HepG2 (cell line): ENCODE data around the gene FBXL12. TPM values are rescaled to one million over a fixed set of nuclear protein-coding genes. Genes with fewer than 3 reads are reported as not detected.
A peak's percentile ranks its signal among the peaks of the same experiment; 100 is the strongest.

Source experiments
- ARNT2 ChIP-seq: sonication (generic); formaldehyde crosslinking; IDR thresholded peaks from 2 replicates; pipeline ENCODE4 v1.8.0; 2022; ENCODE audit warnings: mild to moderate bottlenecking, low read depth, missing genetic modification reagents, moderate library complexity
- CBFB ChIP-seq: sonication (generic); formaldehyde crosslinking; IDR thresholded peaks from 2 replicates; pipeline ENCODE4 v1.4.0; 2020; ENCODE audit warnings: missing genetic modification reagents
- ELF1 ChIP-seq: sonication (generic); formaldehyde crosslinking; IDR thresholded peaks from 2 replicates; pipeline ENCODE4 v1.4.0; 2020; ENCODE audit warnings: missing genetic modification reagents
- HES4 ChIP-seq: sonication (generic); formaldehyde crosslinking; IDR thresholded peaks from 2 replicates; pipeline ENCODE4 v1.9.0; 2021; ENCODE audit warnings: mild to moderate bottlenecking, missing genetic modification reagents, borderline replicate concordance
- KDM5A ChIP-seq: fragments of 200-600 bp; sonication (generic); IDR thresholded peaks from 2 replicates; pipeline ENCODE4 v1.7.0; 2018; ENCODE audit warnings: antibody characterized with exemption, mild to moderate bottlenecking, low read length, borderline replicate concordance
- MYNN ChIP-seq: sonication (generic); formaldehyde crosslinking; IDR thresholded peaks from 2 replicates; pipeline ENCODE4 v1.4.0; 2020; ENCODE audit warnings: mild to moderate bottlenecking, low read depth, missing genetic modification reagents
- PHF20 ChIP-seq: sonication (generic); formaldehyde crosslinking; IDR thresholded peaks from 2 replicates; pipeline ENCODE4 v1.5.0; 2020; ENCODE audit warnings: mild to moderate bottlenecking, missing genetic modification reagents
- SCMH1 ChIP-seq: sonication (generic); formaldehyde crosslinking; IDR thresholded peaks from 2 replicates; pipeline ENCODE4 v1.9.0; 2021; ENCODE audit warnings: missing genetic modification reagents, mild to moderate bottlenecking, borderline replicate concordance
- SRSF9 ChIP-seq: fragments of 200-400 bp; formaldehyde crosslinking; IDR thresholded peaks from 2 replicates; pipeline ENCODE4 v1.6.1; 2018; ENCODE audit warnings: borderline replicate concordance, mild to moderate bottlenecking, low read depth, low read length; ENCODE audit not compliant: insufficient read depth, poor library complexity, severe bottlenecking
- ZC3H13 ChIP-seq: sonication (generic); formaldehyde crosslinking; IDR thresholded peaks from 2 replicates; pipeline ENCODE4 v1.8.1; 2023; ENCODE audit warnings: mild to moderate bottlenecking, missing genetic modification reagents, moderate library complexity
- ZNF530 ChIP-seq: sonication (generic); formaldehyde crosslinking; IDR thresholded peaks from 2 replicates; pipeline ENCODE4 v1.5.0; 2020; ENCODE audit warnings: low read depth, mild to moderate bottlenecking, missing genetic modification reagents
- ZNF543 ChIP-seq: sonication (generic); formaldehyde crosslinking; IDR thresholded peaks from 2 replicates; pipeline ENCODE4 v1.4.0; 2020; ENCODE audit warnings: mild to moderate bottlenecking, missing genetic modification reagents
- ZNF746 ChIP-seq: sonication (generic); formaldehyde crosslinking; IDR thresholded peaks from 2 replicates; pipeline ENCODE4 v1.8.0; 2022; ENCODE audit warnings: mild to moderate bottlenecking, missing genetic modification reagents
- ZNF766 ChIP-seq: sonication (generic); formaldehyde crosslinking; IDR thresholded peaks from 2 replicates; pipeline ENCODE4 v1.5.0; 2020; ENCODE audit warnings: missing genetic modification reagents, borderline replicate concordance
- ZSCAN20 ChIP-seq: sonication (generic); formaldehyde crosslinking; IDR thresholded peaks from 2 replicates; pipeline ENCODE4 v1.4.0; 2020; ENCODE audit warnings: missing genetic modification reagents, mild to moderate bottlenecking, borderline replicate concordance
- ZSCAN25 ChIP-seq: sonication (generic); formaldehyde crosslinking; IDR thresholded peaks from 2 replicates; pipeline ENCODE4 v1.8.0; 2022; ENCODE audit warnings: mild to moderate bottlenecking, missing genetic modification reagents
- polyA plus RNA-seq, 8 experiments: library from polyadenylated mRNA; depleted of rRNA in 3 of 8; stranded (reverse) in 7 of 8; unstranded in 1 of 8; fragments of >200 nt; fragmentation: Illumina TruSeq in 4 of 8; extraction: Trizol in 4 of 8; gene quantifications; 2 replicates each; pipeline versions ENCODE4 v1.2.1 to v1.2.3, GENCODE V29; 2011 to 2016; ENCODE audit warnings: low read depth in 4 of 8, missing spikeins in 1 of 8, mixed read lengths in 1 of 8; ENCODE audit not compliant: insufficient read depth in 1 of 8
- total RNA-seq, 5 experiments: library from RNA; depleted of rRNA; stranded (reverse); fragments of >200 nt; fragmentation: Illumina TruSeq; extraction: Trizol; gene quantifications; 2 replicates each; pipeline ENCODE4 v1.2.3, GENCODE V29; 2016; ENCODE audit warnings: low read depth in 1 of 5
- TF ChIP-seq, protein P1 (sequence below): sonication (generic); formaldehyde crosslinking; IDR thresholded peaks from 2 replicates; pipeline ENCODE4 v1.5.1; 2020; ENCODE audit warnings: mild to moderate bottlenecking, missing genetic modification reagents, borderline replicate concordance
- TF ChIP-seq, protein P2 (sequence below): fragments of 450-650 bp; IDR thresholded peaks from 2 replicates; pipeline ENCODE4 v1.6.1; 2016
- TF ChIP-seq, protein P3 (sequence below): sonication (generic); formaldehyde crosslinking; conservative IDR thresholded peaks from 2 replicates; pipeline ENCODE4 v1.8.0; 2022; ENCODE audit warnings: missing genetic modification reagents

The FBXL12 gene
- total and polyA plus RNA-seq, 2 of the 13 experiments (the other 11 are each of a cell fraction or from before 2014, with no cell fraction given) = 20.4 to 23.1 TPM

DNA sequence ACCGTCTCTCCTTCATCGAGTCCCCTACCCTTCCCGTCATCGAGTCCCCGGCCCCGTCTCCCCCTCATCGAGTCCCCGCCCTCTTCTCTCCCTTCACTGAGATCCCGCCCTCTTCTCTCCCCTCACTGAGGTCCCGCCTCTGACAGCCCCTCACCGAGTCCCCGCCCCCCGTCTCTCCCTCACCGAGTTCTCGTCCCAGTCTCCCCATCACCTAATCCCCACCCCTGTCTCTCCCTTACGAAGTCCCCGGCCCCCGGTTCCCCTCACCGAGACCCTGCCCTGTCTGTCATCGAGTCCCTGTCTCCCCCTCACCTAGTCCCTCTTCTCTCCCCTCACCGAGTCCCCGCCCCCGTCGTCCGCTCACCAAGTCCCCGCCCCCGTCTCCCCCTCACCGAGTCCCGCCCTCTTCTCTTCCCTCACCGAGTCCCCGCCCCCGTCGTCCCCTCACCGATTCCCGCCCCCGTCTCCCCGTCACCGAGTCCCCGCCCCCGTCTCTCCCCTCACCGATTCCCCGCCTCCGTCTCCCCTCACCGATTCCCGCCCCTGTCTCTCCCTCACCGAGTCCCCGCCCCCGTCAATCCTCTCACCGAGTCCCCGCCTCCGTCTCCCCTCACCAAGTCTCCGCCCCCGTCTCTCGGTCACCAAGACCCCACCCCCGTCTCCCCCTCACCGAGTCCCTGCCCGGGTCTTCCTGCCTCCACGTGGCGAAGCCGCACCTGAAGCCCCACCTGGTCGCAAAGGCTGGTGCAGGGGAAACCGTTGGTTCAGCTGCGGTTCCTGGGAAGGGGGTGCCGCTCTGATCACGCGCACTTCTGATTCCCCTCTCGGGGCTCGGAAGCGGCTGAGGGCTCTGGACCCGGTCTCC lies 26.4 kb downstream of the FBXL12 start (continued):
- TF ChIP-seq, protein P1, sequence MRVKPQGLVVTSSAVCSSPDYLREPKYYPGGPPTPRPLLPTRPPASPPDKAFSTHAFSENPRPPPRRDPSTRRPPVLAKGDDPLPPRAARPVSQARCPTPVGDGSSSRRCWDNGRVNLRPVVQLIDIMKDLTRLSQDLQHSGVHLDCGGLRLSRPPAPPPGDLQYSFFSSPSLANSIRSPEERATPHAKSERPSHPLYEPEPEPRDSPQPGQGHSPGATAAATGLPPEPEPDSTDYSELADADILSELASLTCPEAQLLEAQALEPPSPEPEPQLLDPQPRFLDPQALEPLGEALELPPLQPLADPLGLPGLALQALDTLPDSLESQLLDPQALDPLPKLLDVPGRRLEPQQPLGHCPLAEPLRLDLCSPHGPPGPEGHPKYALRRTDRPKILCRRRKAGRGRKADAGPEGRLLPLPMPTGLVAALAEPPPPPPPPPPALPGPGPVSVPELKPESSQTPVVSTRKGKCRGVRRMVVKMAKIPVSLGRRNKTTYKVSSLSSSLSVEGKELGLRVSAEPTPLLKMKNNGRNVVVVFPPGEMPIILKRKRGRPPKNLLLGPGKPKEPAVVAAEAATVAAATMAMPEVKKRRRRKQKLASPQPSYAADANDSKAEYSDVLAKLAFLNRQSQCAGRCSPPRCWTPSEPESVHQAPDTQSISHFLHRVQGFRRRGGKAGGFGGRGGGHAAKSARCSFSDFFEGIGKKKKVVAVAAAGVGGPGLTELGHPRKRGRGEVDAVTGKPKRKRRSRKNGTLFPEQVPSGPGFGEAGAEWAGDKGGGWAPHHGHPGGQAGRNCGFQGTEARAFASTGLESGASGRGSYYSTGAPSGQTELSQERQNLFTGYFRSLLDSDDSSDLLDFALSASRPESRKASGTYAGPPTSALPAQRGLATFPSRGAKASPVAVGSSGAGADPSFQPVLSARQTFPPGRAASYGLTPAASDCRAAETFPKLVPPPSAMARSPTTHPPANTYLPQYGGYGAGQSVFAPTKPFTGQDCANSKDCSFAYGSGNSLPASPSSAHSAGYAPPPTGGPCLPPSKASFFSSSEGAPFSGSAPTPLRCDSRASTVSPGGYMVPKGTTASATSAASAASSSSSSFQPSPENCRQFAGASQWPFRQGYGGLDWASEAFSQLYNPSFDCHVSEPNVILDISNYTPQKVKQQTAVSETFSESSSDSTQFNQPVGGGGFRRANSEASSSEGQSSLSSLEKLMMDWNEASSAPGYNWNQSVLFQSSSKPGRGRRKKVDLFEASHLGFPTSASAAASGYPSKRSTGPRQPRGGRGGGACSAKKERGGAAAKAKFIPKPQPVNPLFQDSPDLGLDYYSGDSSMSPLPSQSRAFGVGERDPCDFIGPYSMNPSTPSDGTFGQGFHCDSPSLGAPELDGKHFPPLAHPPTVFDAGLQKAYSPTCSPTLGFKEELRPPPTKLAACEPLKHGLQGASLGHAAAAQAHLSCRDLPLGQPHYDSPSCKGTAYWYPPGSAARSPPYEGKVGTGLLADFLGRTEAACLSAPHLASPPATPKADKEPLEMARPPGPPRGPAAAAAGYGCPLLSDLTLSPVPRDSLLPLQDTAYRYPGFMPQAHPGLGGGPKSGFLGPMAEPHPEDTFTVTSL = no peak
- TF ChIP-seq MYNN (CRISPR knock-in tag) = no peak
- no peak for TF ChIP-seq ELF1
- TF ChIP-seq PHF20 = no peak
- TF ChIP-seq, protein P2, sequence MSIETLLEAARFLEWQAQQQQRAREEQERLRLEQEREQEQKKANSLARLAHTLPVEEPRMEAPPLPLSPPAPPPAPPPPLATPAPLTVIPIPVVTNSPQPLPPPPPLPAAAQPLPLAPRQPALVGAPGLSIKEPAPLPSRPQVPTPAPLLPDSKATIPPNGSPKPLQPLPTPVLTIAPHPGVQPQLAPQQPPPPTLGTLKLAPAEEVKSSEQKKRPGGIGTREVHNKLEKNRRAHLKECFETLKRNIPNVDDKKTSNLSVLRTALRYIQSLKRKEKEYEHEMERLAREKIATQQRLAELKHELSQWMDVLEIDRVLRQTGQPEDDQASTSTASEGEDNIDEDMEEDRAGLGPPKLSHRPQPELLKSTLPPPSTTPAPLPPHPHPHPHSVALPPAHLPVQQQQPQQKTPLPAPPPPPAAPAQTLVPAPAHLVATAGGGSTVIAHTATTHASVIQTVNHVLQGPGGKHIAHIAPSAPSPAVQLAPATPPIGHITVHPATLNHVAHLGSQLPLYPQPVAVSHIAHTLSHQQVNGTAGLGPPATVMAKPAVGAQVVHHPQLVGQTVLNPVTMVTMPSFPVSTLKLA = no peak
- no peak for TF ChIP-seq ZNF530 (CRISPR knock-in tag)
- TF ChIP-seq ZSCAN20 = no peak
- TF ChIP-seq, protein P3, sequence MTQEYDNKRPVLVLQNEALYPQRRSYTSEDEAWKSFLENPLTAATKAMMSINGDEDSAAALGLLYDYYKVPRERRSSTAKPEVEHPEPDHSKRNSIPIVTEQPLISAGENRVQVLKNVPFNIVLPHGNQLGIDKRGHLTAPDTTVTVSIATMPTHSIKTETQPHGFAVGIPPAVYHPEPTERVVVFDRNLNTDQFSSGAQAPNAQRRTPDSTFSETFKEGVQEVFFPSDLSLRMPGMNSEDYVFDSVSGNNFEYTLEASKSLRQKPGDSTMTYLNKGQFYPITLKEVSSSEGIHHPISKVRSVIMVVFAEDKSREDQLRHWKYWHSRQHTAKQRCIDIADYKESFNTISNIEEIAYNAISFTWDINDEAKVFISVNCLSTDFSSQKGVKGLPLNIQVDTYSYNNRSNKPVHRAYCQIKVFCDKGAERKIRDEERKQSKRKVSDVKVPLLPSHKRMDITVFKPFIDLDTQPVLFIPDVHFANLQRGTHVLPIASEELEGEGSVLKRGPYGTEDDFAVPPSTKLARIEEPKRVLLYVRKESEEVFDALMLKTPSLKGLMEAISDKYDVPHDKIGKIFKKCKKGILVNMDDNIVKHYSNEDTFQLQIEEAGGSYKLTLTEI (CRISPR knock-in tag) = no peak
- no peak for TF ChIP-seq ZNF746 (CRISPR knock-in tag)
- no peak for TF ChIP-seq ZSCAN25 (CRISPR knock-in tag)
- no peak for TF ChIP-seq HES4
- TF ChIP-seq ZNF543 (CRISPR knock-in tag) = no peak
- TF ChIP-seq SCMH1 (CRISPR knock-in tag) = no peak
- TF ChIP-seq ARNT2 (CRISPR knock-in tag) = no peak
- TF ChIP-seq KDM5A = peak; percentile 37; the same call in 1 of the 2 replicates
- no peak for TF ChIP-seq ZC3H13 (CRISPR knock-in tag)
- no peak for TF ChIP-seq CBFB (CRISPR knock-in tag)
- no peak for TF ChIP-seq ZNF766 (CRISPR knock-in tag)
- TF ChIP-seq SRSF9 = no peak
